Measurements from ENCODE around the gene CTBP2.

Gene CTBP2

DNA sequence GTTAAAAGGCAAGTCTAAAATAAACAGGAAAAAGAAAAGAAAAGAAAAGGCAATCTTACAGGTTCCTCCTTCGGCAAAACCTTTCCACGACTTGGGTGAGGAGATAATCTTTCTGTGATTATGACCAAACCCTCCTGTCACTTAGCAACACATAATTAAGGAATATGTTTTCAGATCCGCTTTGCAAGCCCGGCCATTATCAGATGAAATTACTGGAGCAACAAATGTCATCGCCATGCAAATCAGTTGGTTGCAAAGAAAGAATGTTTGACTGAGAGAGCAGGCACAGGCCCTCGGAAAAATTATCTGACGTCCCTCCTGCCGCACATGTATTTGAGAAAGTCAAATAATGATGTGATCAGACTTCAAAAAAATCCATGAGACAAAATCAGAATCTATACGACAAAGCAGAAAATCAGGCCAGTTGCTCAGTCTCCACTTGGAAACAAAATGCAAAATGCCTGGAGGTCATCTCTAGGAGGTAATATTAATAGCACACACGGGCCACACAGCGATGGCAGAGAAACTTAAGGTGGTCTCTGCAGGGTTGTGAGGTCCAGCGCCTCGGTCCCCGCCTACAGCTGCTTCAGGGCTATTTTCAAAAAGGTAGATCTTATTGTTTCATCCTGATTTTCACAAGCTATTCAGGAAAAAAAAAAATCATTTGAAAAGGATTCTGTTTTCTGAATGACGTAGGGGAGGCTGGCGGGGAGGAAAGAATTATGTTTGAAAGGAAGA is 135.7 kb downstream of the CTBP2 start:
- no peak overlapping the region for H3K27ac ChIP-seq
- H3K36me3 ChIP-seq: peaks cover 100% of the 10 kb centered on the region
- no peak overlapping the region for H3K4me3 ChIP-seq
- H3K9me3 ChIP-seq: peaks cover 37% of the 10 kb centered on the region
- H3K9ac ChIP-seq: no peak overlapping the region
- H4K20me1 ChIP-seq: peaks cover 100% of the 10 kb centered on the region
- no peak for TF ChIP-seq Cebpa-rat (IDR thresholded peaks at IDR 0.05)
- H3K4me2 ChIP-seq: no peak overlapping the region
- no peaks in the 10 kb centered on the region for H3K27me3 ChIP-seq
- peaks cover 17% of the 10 kb centered on the region for H3K4me1 ChIP-seq

- peaks cover 23% of the 10 kb centered on the region for H3K4me1 ChIP-seq
- peaks cover 40% of the 10 kb centered on the region for H3K9me3 ChIP-seq
- H4K20me1 ChIP-seq: peaks cover 100% of the 10 kb centered on the region
- TF ChIP-seq Cebpa-rat (IDR thresholded peaks at IDR 0.05): no peak
- H3K4me2 ChIP-seq: no peak overlapping the region
- H3K27ac ChIP-seq: no peak overlapping the region
- peaks cover 100% of the 10 kb centered on the region for H3K36me3 ChIP-seq
- no peak overlapping the region for H3K9ac ChIP-seq
- no peak overlapping the region for H3K4me3 ChIP-seq
- no peaks in the 10 kb centered on the region for H3K27me3 ChIP-seq
Measured at GRCh38 chr10:125023862-125024496, 136.4 kb downstream of the CTBP2 start.

GRCh38 chr10:125023255-125023654 is 137.1 kb downstream of the CTBP2 start:
- Histone ChIP-seq H3K27me3 (no peaks in the 10 kb centered on the region), H3K9ac (no peak overlapping the region), H3K36me3 (peaks cover 93% of the 10 kb centered on the region), H3K4me1 (peaks cover 31% of the 10 kb centered on the region), H3K27ac (no peak overlapping the region), H4K20me1 (peaks cover 100% of the 10 kb centered on the region), H3K9me3 (peaks cover 40% of the 10 kb centered on the region), H3K4me2 (no peak overlapping the region), H3K4me3 (no peak overlapping the region)
- TF ChIP-seq Cebpa-rat (IDR thresholded peaks at IDR 0.05): no peak

DNA sequence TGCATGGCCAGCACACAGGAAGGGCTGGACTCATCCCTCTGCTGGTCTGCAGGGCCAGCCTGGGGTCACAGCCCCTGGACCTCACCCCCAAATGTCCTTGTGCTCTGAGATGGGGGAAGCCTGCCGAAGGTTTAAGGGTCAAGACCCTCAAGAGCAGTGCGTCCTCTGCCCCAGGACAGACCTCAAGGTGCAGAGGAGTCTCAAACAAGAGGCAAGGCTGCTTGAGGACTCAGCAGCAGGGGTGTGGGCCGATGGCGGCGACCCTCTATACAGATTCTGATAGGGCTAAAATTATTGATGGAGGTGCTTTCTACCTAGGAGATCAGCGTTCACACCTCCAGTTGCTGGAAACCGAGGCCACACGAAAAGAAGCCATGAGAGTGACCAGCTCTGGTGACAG is 137.7 kb downstream of the CTBP2 start:
- no peak overlapping the region for H3K4me3 ChIP-seq
- no peak overlapping the region for H3K9ac ChIP-seq
- TF ChIP-seq Cebpa-rat (IDR thresholded peaks at IDR 0.05): no peak
- H3K27me3 ChIP-seq: no peaks in the 10 kb centered on the region
- H3K36me3 ChIP-seq: peaks cover 93% of the 10 kb centered on the region
- no peak overlapping the region for H3K4me2 ChIP-seq
- H3K27ac ChIP-seq: no peak overlapping the region
- H3K9me3 ChIP-seq: peaks cover 40% of the 10 kb centered on the region
- peaks cover 37% of the 10 kb centered on the region for H3K4me1 ChIP-seq
- H4K20me1 ChIP-seq: peaks cover 100% of the 10 kb centered on the region

- H3K9ac ChIP-seq: no peak overlapping the region
- H3K4me2 ChIP-seq: no peak overlapping the region
- H3K4me3 ChIP-seq: no peak overlapping the region
- no peak overlapping the region for H3K27ac ChIP-seq
- H4K20me1 ChIP-seq: peaks cover 100% of the 10 kb centered on the region
- peaks cover 42% of the 10 kb centered on the region for H3K4me1 ChIP-seq
- H3K36me3 ChIP-seq: peaks cover 93% of the 10 kb centered on the region
- H3K27me3 ChIP-seq: no peaks in the 10 kb centered on the region
- TF ChIP-seq Cebpa-rat (IDR thresholded peaks at IDR 0.05): no peak
- H3K9me3 ChIP-seq: peaks cover 40% of the 10 kb centered on the region
Measured at GRCh38 chr10:125021686-125022344, 138.5 kb downstream of the CTBP2 start.

- H4K20me1 ChIP-seq: peaks cover 100% of the 10 kb centered on the region
- no peak overlapping the region for H3K27ac ChIP-seq
- no peaks in the 10 kb centered on the region for H3K27me3 ChIP-seq
- H3K4me2 ChIP-seq: no peak overlapping the region
- peaks cover 40% of the 10 kb centered on the region for H3K9me3 ChIP-seq
- no peak overlapping the region for H3K9ac ChIP-seq
- H3K36me3 ChIP-seq: peaks cover 91% of the 10 kb centered on the region
- H3K4me1 ChIP-seq: peaks cover 49% of the 10 kb centered on the region
- H3K4me3 ChIP-seq: peak overlapping the region; percentile 15; the same call in 1 of the 2 replicates
- no peak for TF ChIP-seq Cebpa-rat (IDR thresholded peaks at IDR 0.05)
Measured at GRCh38 chr10:125020871-125021270, 139.5 kb downstream of the CTBP2 start.

GRCh38 chr10:125020386-125020785 is 140.0 kb downstream of the CTBP2 start:
- H3K4me2 ChIP-seq: peak overlapping the region; percentile 48; the same call in 1 of the 2 replicates
- TF ChIP-seq Cebpa-rat (IDR thresholded peaks at IDR 0.05): no peak

DNA sequence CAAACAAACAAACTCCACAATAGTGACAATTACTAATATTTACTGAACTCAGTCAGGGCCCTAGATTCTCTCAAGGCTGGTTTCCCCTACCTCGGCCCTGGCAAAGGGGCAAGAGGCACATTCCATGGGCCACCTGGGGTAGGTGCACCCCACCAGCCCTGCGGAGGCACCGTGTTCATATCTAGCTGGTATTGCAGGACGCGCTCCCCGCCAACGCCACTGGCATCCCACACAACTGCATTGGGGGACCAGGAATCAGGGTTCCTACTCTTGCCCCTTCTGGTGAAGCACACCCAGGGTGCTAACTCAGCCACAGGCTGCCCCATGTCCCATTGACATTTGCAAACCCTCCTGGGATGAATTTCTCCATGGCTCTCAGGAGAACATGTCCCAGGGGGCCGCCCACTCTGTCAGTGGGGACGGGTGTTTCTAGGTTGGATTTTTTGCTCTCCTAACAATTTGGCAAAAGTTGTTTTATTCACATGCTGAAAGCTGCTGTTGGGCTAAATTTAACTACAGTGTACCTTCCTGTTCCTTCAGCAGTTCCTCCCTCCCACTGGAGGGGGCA is 141.7 kb downstream of the CTBP2 start:
- Histone ChIP-seq H3K27me3 (no peaks in the 10 kb centered on the region), H4K20me1 (peaks cover 100% of the 10 kb centered on the region), H3K4me2 (peak overlapping the region; percentile 48), H3K9me3 (peaks cover 40% of the 10 kb centered on the region), H3K36me3 (peaks cover 91% of the 10 kb centered on the region), H3K27ac (peak overlapping the region; percentile 43), H3K4me1 (peaks cover 49% of the 10 kb centered on the region), H3K4me3 (no peak overlapping the region), H3K9ac (peak overlapping the region; percentile 36; the same call in 1 of the 2 replicates)
- TF ChIP-seq Cebpa-rat (IDR thresholded peaks at IDR 0.05): no peak

More at GRCh38 chr10:125020386-125020785, 140.0 kb downstream of the CTBP2 start:
- Histone ChIP-seq H3K27ac (no peak overlapping the region), H4K20me1 (peaks cover 100% of the 10 kb centered on the region), H3K9ac (no peak overlapping the region), H3K36me3 (peaks cover 91% of the 10 kb centered on the region), H3K27me3 (no peaks in the 10 kb centered on the region), H3K4me3 (no peak overlapping the region), H3K4me1 (peaks cover 49% of the 10 kb centered on the region), H3K9me3 (peaks cover 40% of the 10 kb centered on the region)

DNA sequence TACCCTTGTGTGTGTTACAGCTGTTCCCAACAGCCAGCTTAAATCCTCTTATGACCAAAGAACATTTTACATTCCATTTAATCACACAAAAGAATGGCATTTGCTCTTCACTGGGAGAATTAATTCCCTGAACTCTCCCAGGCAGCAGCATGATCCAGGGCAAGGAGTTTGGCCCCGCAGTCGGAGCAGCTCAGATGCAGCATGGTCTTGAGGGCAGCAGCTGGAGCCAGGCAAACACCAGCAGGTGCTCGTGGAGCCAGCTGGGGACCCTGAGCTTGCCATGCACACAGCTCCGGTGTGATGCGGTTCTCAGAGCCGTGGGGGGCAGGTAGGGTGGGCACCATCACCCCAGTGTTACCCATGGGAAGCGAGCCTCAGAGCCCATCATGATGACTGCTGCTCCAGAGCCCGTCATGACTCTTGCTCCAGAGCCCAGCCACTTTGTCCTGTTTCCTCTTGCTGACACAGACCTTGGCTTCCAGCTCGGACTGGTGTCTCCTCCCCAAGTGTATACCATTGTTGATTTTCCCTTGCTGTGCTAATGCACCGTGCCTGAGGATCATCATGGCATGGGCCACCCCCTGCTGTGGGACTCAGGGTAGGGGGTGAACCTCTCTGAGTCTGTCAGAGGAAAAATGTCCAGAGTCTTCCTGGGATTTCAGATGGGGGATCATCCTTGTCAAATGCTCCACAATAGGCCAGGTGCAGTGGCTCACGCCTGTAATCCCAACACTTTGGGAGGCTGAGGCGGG is 142.6 kb downstream of the CTBP2 start:
- Histone ChIP-seq H3K4me1 (peaks cover 50% of the 10 kb centered on the region), H4K20me1 (peaks cover 100% of the 10 kb centered on the region), H3K36me3 (peaks cover 91% of the 10 kb centered on the region), H3K9me3 (peaks cover 33% of the 10 kb centered on the region), H3K4me3 (no peak overlapping the region), H3K27me3 (no peaks in the 10 kb centered on the region), H3K4me2 (no peak overlapping the region), H3K9ac (no peak overlapping the region), H3K27ac (peak overlapping the region; percentile 23; the same call in 1 of the 2 replicates)
- TF ChIP-seq Cebpa-rat (IDR thresholded peaks at IDR 0.05): no peak

Data from BLaER1 (cell line).